Measurements from ENCODE around the gene DCD.

- no peak for TF ChIP-seq CTCF (IDR thresholded peaks at IDR 0.05)
- no peak for TF ChIP-seq POLR2A (IDR thresholded peaks at IDR 0.05)
These were observed 40.8 kb upstream of the DCD start for GRCh38 chr12:54689034-54689372.
